K562 (cell line): ENCODE data around the gene TAF12. TPM values are rescaled to one million over a fixed set of nuclear protein-coding genes. Genes with fewer than 3 reads are reported as not detected.

Experiments used
- CBX5 ChIP-seq: IDR thresholded peaks from 2 replicates; pipeline ENCODE4 v1.6.1; 2014; ENCODE audit warnings: low read depth, borderline replicate concordance
- CCAR2 ChIP-seq: fragments of 200-400 bp; formaldehyde crosslinking; IDR thresholded peaks from 2 replicates; pipeline ENCODE4 v1.6.1; 2017; ENCODE audit warnings: mild to moderate bottlenecking, low read depth, low read length
- DPF2 ChIP-seq: fragments of 450-650 bp; IDR thresholded peaks from 2 replicates; pipeline ENCODE4 v1.6.1; 2016
- ESRRB ChIP-seq: fragments of 250-450 bp; sonication (Bioruptor Pico); IDR thresholded peaks from 2 replicates; pipeline ENCODE4 v1.5.0; 2020; ENCODE audit warnings: mild to moderate bottlenecking, moderate library complexity, borderline replicate concordance
- HMGN3 ChIP-seq: IDR thresholded peaks from 2 replicates; pipeline ENCODE4 v1.6.1; 2011; ENCODE audit warnings: borderline replicate concordance, low read depth, mild to moderate bottlenecking, mixed read lengths, low read length; ENCODE audit not compliant: insufficient read length; ENCODE audit errors: extremely low read depth
- KAT7 ChIP-seq: sonication (generic); formaldehyde crosslinking; IDR thresholded peaks from 2 replicates; pipeline ENCODE4 v1.8.0; 2022; ENCODE audit warnings: missing genetic modification reagents, mild to moderate bottlenecking, borderline replicate concordance
- MTF1 ChIP-seq: fragments of 250-450 bp; sonication (Bioruptor Pico); IDR thresholded peaks from 2 replicates; pipeline ENCODE4 v1.9.0; 2021; ENCODE audit warnings: moderate library complexity, mild to moderate bottlenecking, inconsistent platforms, borderline replicate concordance
- NR4A1 ChIP-seq, 2 experiments: fragments of 250-450 bp in 1 of 2; fragments of 450-650 bp in 1 of 2; sonication (Bioruptor Pico) in 1 of 2; IDR thresholded peaks; 2 replicates each; pipeline versions ENCODE4 v1.4.0 to v1.6.1; 2016 to 2020; ENCODE audit warnings: mild to moderate bottlenecking in 2 of 2, missing compliant biosample characterization in 1 of 2, missing genetic modification characterization in 1 of 2, moderate library complexity in 1 of 2
- PPARD ChIP-seq: fragments of 250-450 bp; sonication (Bioruptor Pico); IDR thresholded peaks from 2 replicates; pipeline ENCODE4 v1.8.0; 2022; ENCODE audit warnings: inconsistent platforms, mild to moderate bottlenecking, moderate library complexity
- RBM14 ChIP-seq: fragments of 200-400 bp; formaldehyde crosslinking; IDR thresholded peaks from 2 replicates; pipeline ENCODE4 v1.6.1; 2018; ENCODE audit warnings: low read depth, mild to moderate bottlenecking, low read length, moderate library complexity, borderline replicate concordance; ENCODE audit not compliant: insufficient read depth
- RBM17 ChIP-seq: fragments of 200-400 bp; formaldehyde crosslinking; IDR thresholded peaks from 2 replicates; pipeline ENCODE4 v1.6.1; 2017; ENCODE audit warnings: low read depth, mild to moderate bottlenecking, low read length, borderline replicate concordance
- SMARCC2 ChIP-seq: fragments of 450-650 bp; IDR thresholded peaks from 2 replicates; pipeline ENCODE4 v1.6.1; 2017; ENCODE audit warnings: antibody characterized with exemption, moderate library complexity, mild to moderate bottlenecking, low read depth
- TAF1 ChIP-seq: IDR thresholded peaks from 2 replicates; pipeline ENCODE4 v1.6.1; 2011; ENCODE audit warnings: mild to moderate bottlenecking, low read length, moderate library complexity; ENCODE audit not compliant: insufficient read depth, control insufficient read depth, severe bottlenecking; ENCODE audit errors: extremely low read depth
- TRIM28 ChIP-seq: fragments of 450-650 bp; IDR thresholded peaks from 2 replicates; pipeline ENCODE4 v1.6.1; 2017
- ZNF384 ChIP-seq: IDR thresholded peaks from 2 replicates; pipeline ENCODE4 v1.6.1; 2012; ENCODE audit warnings: low read depth, low read length, improper control_type of control experiment
- ZNF551 ChIP-seq: fragments of 250-450 bp; sonication (Bioruptor Pico); IDR thresholded peaks from 2 replicates; pipeline ENCODE4 v1.5.0; 2021; ENCODE audit warnings: mild to moderate bottlenecking, moderate library complexity
- ZNF77 ChIP-seq: fragments of 250-450 bp; sonication (Bioruptor Pico); IDR thresholded peaks from 2 replicates; pipeline ENCODE4 v1.5.0; 2020
- polyA plus RNA-seq, 8 experiments: library from polyadenylated mRNA; depleted of rRNA in 4 of 8; stranded (reverse) in 5 of 8; unstranded in 3 of 8; fragments of >200 nt; fragmentation: Nextera tagmentation in 2 of 8; fragmentation: Illumina TruSeq in 1 of 8; extraction: Ambion mirVana in 2 of 8; extraction: Trizol in 1 of 8; gene quantifications; 2 replicates each; pipeline versions ENCODE4 v1.2.1 to v1.2.3, GENCODE V29; 2011 to 2014; ENCODE audit warnings: inconsistent platforms in 1 of 8, missing spikeins in 1 of 8
- total RNA-seq, 7 experiments: library from RNA; depleted of rRNA in 6 of 7; stranded (reverse); fragments of >200 nt in 6 of 7; fragmentation: Illumina TruSeq in 2 of 7; extraction: Trizol in 2 of 7; gene quantifications; 2 replicates each; pipeline versions ENCODE4 v1.2.1 to v1.2.3, GENCODE V29; 2011 to 2021; ENCODE audit warnings: low replicate concordance in 1 of 7
- TF ChIP-seq, protein P1 (sequence below), 3 experiments: IDR thresholded peaks in 2 of 3; conservative IDR thresholded peaks in 1 of 3; 2 replicates each; pipeline ENCODE4 v1.5.1; 2011 to 2012; ENCODE audit warnings: low read length in 3 of 3, mild to moderate bottlenecking in 3 of 3, control low read depth in 2 of 3, improper control_type of control experiment in 1 of 3, inconsistent platforms in 1 of 3, low read depth in 1 of 3, mixed read lengths in 1 of 3, moderate library complexity in 1 of 3; ENCODE audit not compliant: insufficient read depth in 2 of 3
- TF ChIP-seq, protein P2 (sequence below): fragments of 250-450 bp; sonication (Bioruptor Pico); IDR thresholded peaks from 2 replicates; pipeline ENCODE4 v1.4.0; 2020; ENCODE audit warnings: mild to moderate bottlenecking
- TF ChIP-seq, protein P3 (sequence below): fragments of 450-650 bp; IDR thresholded peaks from one replicate; pipeline ENCODE4 v1.6.1; 2018; ENCODE audit warnings: mild to moderate bottlenecking, moderate library complexity; ENCODE audit not compliant: partially characterized antibody
- TF ChIP-seq, protein P4 (sequence below): sonication (generic); formaldehyde crosslinking; IDR thresholded peaks from 2 replicates; pipeline ENCODE4 v1.5.0; 2020; ENCODE audit warnings: missing genetic modification reagents

Gene TAF12
- total and polyA plus RNA-seq, 9 of the 15 experiments (the other 6 are each of a cell fraction or from before 2014, with no cell fraction given), result 31.6 to 89.0 (median 50.5) TPM

DNA sequence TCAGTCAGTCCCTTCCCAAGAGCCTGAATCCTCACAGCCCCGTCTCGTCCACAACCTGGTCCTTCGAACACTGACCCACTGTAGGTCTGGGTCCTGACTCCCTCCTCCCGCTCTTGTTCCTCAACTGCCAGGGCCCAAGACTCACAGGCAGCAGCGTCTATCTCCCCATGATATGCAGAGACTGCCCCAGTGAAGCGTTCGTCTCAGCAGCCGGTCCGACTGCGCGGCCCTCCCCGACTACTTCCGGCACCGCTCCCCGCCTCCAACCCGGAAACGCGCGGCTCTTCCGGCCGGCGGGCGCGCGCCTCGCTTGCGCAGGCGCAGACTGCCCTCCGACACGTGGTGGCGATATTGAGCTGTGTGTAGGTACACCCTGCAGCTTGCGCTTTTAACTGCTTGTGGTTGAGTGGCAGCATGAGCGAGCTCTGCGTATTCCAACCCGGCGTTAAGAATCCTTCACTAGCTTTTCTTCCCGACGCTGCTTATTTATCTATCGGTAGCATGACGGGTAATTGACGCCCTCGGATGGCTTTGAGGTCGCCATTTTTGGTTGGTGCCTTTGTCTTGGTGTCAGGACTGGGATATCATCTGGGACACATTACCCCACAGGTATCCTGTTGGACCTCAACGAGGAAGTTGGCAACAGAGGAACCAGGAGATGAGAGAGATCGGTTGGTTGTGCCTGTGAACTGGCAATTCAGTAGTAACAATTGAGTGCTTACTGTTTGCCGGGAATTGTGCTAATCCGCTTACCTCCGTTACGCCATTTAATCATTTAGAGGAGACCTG, at the start of gene TAF12 (continued):
- peak; percentile 99 for TF ChIP-seq TAF1
- TF ChIP-seq, protein P1, sequence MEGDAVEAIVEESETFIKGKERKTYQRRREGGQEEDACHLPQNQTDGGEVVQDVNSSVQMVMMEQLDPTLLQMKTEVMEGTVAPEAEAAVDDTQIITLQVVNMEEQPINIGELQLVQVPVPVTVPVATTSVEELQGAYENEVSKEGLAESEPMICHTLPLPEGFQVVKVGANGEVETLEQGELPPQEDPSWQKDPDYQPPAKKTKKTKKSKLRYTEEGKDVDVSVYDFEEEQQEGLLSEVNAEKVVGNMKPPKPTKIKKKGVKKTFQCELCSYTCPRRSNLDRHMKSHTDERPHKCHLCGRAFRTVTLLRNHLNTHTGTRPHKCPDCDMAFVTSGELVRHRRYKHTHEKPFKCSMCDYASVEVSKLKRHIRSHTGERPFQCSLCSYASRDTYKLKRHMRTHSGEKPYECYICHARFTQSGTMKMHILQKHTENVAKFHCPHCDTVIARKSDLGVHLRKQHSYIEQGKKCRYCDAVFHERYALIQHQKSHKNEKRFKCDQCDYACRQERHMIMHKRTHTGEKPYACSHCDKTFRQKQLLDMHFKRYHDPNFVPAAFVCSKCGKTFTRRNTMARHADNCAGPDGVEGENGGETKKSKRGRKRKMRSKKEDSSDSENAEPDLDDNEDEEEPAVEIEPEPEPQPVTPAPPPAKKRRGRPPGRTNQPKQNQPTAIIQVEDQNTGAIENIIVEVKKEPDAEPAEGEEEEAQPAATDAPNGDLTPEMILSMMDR (IDR thresholded peaks at IDR 0.05 in 2 of 3, conservative IDR thresholded peaks at IDR 0.05 in 1 of 3; ENCODE audit: insufficient read depth in 2 of 3, low read depth in 1 of 3, low read length in 3 of 3), result peak; percentile 75 to 92 (median 92)
- TF ChIP-seq HMGN3, result peak; percentile 92
- no peak; the same call in 1 of the 2 replicates for TF ChIP-seq ZNF384
- no peak for TF ChIP-seq PPARD (CRISPR knock-in tag)
- no peak for TF ChIP-seq RBM17
- TF ChIP-seq SMARCC2, result no peak
- no peak for TF ChIP-seq TRIM28
- no peak for TF ChIP-seq MTF1 (CRISPR knock-in tag)
- TF ChIP-seq, protein P2, sequence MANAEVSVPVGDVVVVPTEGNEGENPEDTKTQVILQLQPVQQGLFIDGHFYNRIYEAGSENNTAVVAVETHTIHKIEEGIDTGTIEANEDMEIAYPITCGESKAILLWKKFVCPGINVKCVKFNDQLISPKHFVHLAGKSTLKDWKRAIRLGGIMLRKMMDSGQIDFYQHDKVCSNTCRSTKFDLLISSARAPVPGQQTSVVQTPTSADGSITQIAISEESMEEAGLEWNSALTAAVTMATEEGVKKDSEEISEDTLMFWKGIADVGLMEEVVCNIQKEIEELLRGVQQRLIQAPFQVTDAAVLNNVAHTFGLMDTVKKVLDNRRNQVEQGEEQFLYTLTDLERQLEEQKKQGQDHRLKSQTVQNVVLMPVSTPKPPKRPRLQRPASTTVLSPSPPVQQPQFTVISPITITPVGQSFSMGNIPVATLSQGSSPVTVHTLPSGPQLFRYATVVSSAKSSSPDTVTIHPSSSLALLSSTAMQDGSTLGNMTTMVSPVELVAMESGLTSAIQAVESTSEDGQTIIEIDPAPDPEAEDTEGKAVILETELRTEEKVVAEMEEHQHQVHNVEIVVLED, result peak; percentile 28; the same call in 1 of the 2 replicates
- no peak for TF ChIP-seq NR4A1 (CRISPR knock-in tag; IDR thresholded peaks at IDR 0.05)
- TF ChIP-seq NR4A1 (tag; IDR thresholded peaks at IDR 0.05), result no peak
- 0 out of 2 replicates have a peak, but pooled peaks have one; percentile 19 for TF ChIP-seq ESRRB (CRISPR knock-in tag)
- TF ChIP-seq CBX5, result 0 out of 2 replicates have a peak, but pooled peaks have one; percentile 40
- peak; percentile 99 for TF ChIP-seq KAT7
- TF ChIP-seq, protein P3, sequence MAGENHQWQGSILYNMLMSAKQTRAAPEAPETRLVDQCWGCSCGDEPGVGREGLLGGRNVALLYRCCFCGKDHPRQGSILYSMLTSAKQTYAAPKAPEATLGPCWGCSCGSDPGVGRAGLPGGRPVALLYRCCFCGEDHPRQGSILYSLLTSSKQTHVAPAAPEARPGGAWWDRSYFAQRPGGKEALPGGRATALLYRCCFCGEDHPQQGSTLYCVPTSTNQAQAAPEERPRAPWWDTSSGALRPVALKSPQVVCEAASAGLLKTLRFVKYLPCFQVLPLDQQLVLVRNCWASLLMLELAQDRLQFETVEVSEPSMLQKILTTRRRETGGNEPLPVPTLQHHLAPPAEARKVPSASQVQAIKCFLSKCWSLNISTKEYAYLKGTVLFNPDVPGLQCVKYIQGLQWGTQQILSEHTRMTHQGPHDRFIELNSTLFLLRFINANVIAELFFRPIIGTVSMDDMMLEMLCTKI, result no peak
- TF ChIP-seq, protein P4, sequence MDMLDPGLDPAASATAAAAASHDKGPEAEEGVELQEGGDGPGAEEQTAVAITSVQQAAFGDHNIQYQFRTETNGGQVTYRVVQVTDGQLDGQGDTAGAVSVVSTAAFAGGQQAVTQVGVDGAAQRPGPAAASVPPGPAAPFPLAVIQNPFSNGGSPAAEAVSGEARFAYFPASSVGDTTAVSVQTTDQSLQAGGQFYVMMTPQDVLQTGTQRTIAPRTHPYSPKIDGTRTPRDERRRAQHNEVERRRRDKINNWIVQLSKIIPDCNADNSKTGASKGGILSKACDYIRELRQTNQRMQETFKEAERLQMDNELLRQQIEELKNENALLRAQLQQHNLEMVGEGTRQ (CRISPR knock-in tag), result peak; percentile 86
- TF ChIP-seq RBM14, result no peak
- peak; percentile 52; the same call in 1 of the 2 replicates for TF ChIP-seq DPF2
- no peak for TF ChIP-seq ZNF77
- TF ChIP-seq CCAR2, result no peak
- TF ChIP-seq ZNF551 (CRISPR knock-in tag), result no peak
